HAP-1 (cell line): Measurements from ENCODE around the gene PTPRE.

Experiments
- DNase-seq, 2 experiments: peaks; one replicate each; pipeline ENCODE4 v3.0.0-alpha.2; 2016 to 2020; ENCODE audit warnings: low spot score in 2 of 2
- H3K27me3 ChIP-seq: fragments of 250-450 bp; sonication (Bioruptor Pico); 2 replicates; pipeline ENCODE4 v1.5.1; 2020; ENCODE audit warnings: low read depth, mild to moderate bottlenecking, moderate library complexity
- H3K36me3 ChIP-seq: fragments of 250-450 bp; sonication (Bioruptor Pico); replicated peaks from 2 replicates; pipeline ENCODE4 v1.5.1; 2020; ENCODE audit warnings: mild to moderate bottlenecking
- H3K4me1 ChIP-seq: fragments of 250-450 bp; sonication (Bioruptor Pico); 2 replicates; pipeline ENCODE4 v1.5.1; 2020; ENCODE audit warnings: mild to moderate bottlenecking
- H3K4me3 ChIP-seq: fragments of 250-450 bp; sonication (Bioruptor Pico); 2 replicates; pipeline ENCODE4 v1.5.1; 2020; ENCODE audit warnings: mild to moderate bottlenecking, moderate library complexity
- H3K9me3 ChIP-seq: fragments of 250-450 bp; sonication (Bioruptor Pico); 2 replicates; pipeline ENCODE4 v1.5.1; 2020; ENCODE audit warnings: mild to moderate bottlenecking, moderate library complexity
- in situ Hi-C: fragments of 300-500 bp; cut with MboI; formaldehyde crosslinking; loops from 3 replicates; pipeline ENCODE4 v1.14.3; 2020; ENCODE audit warnings: low sequenced_read_pairs, inconsistent platforms, mixed read lengths

Gene PTPRE

GRCh38 chr10:127875449-127875765 is 31.5 kb upstream of the PTPRE start:
- no peaks in the 10 kb centered on the region for H3K36me3 ChIP-seq
- no peaks in the 10 kb centered on the region for H3K9me3 ChIP-seq
- no peaks in the 10 kb centered on the region for H3K4me1 ChIP-seq
- no peak for DNase-seq
- H3K27me3 ChIP-seq: no peaks in the 10 kb centered on the region
- no peak overlapping the region for H3K4me3 ChIP-seq
- in situ Hi-C loops: no loop called here

- no peaks in the 10 kb centered on the region for H3K36me3 ChIP-seq
- in situ Hi-C loops: no loop called here
- no peaks in the 10 kb centered on the region for H3K4me1 ChIP-seq
- DNase-seq: no peak
- no peaks in the 10 kb centered on the region for H3K27me3 ChIP-seq
- H3K4me3 ChIP-seq: no peak overlapping the region
- H3K9me3 ChIP-seq: no peaks in the 10 kb centered on the region
These were observed 31.0 kb upstream of the PTPRE start for GRCh38 chr10:127875916-127876315.

- no peak for DNase-seq
- no peak overlapping the region for H3K4me3 ChIP-seq
- H3K27me3 ChIP-seq: no peaks in the 10 kb centered on the region
- H3K4me1 ChIP-seq: no peaks in the 10 kb centered on the region
- H3K36me3 ChIP-seq: no peaks in the 10 kb centered on the region
- H3K9me3 ChIP-seq: no peaks in the 10 kb centered on the region
- in situ Hi-C loops: no loop called here
These were observed 29.8 kb upstream of the PTPRE start for GRCh38 chr10:127877116-127877515.

- Histone ChIP-seq H3K4me3 (no peak overlapping the region), H3K4me1 (no peaks in the 10 kb centered on the region), H3K9me3 (no peaks in the 10 kb centered on the region), H3K36me3 (no peaks in the 10 kb centered on the region), H3K27me3 (no peaks in the 10 kb centered on the region)
- no peak for DNase-seq
- in situ Hi-C loops: no loop called here
These were observed 29.2 kb upstream of the PTPRE start for GRCh38 chr10:127877699-127878098.

GRCh38 chr10:127878475-127879055 is 28.3 kb upstream of the PTPRE start:
- Histone ChIP-seq H3K27me3 (no peaks in the 10 kb centered on the region), H3K36me3 (no peaks in the 10 kb centered on the region), H3K4me1 (no peaks in the 10 kb centered on the region), H3K9me3 (no peaks in the 10 kb centered on the region), H3K4me3 (no peak overlapping the region)
- no peak for DNase-seq
- in situ Hi-C loops: no loop called here

GRCh38 chr10:127880557-127880956 is 26.3 kb upstream of the PTPRE start:
- H3K36me3 ChIP-seq: no peaks in the 10 kb centered on the region
- H3K27me3 ChIP-seq: no peaks in the 10 kb centered on the region
- no peak overlapping the region for H3K4me3 ChIP-seq
- no peak for DNase-seq
- H3K9me3 ChIP-seq: no peaks in the 10 kb centered on the region
- in situ Hi-C loops: no loop called here
- H3K4me1 ChIP-seq: no peaks in the 10 kb centered on the region

GRCh38 chr10:127881262-127881661 is 25.6 kb upstream of the PTPRE start:
- DNase-seq: no peak
- in situ Hi-C loops: no loop called here
- Histone ChIP-seq H3K4me1 (no peaks in the 10 kb centered on the region), H3K27me3 (no peaks in the 10 kb centered on the region), H3K9me3 (no peaks in the 10 kb centered on the region), H3K36me3 (no peaks in the 10 kb centered on the region), H3K4me3 (no peak overlapping the region)

- no peaks in the 10 kb centered on the region for H3K9me3 ChIP-seq
- H3K4me3 ChIP-seq: no peak overlapping the region
- H3K36me3 ChIP-seq: no peaks in the 10 kb centered on the region
- H3K4me1 ChIP-seq: no peaks in the 10 kb centered on the region
- in situ Hi-C loops: no loop called here
- DNase-seq: no peak
- H3K27me3 ChIP-seq: no peaks in the 10 kb centered on the region
These were observed 24.5 kb upstream of the PTPRE start for GRCh38 chr10:127882391-127882790.

- in situ Hi-C loops: no loop called here
- H3K9me3 ChIP-seq: no peaks in the 10 kb centered on the region
- H3K4me3 ChIP-seq: no peak overlapping the region
- H3K4me1 ChIP-seq: no peaks in the 10 kb centered on the region
- no peaks in the 10 kb centered on the region for H3K27me3 ChIP-seq
- DNase-seq: no peak
- no peaks in the 10 kb centered on the region for H3K36me3 ChIP-seq
These were observed 24.0 kb upstream of the PTPRE start for GRCh38 chr10:127882801-127883459.

GRCh38 chr10:127883516-127883915 is 23.4 kb upstream of the PTPRE start:
- Histone ChIP-seq H3K4me1 (no peaks in the 10 kb centered on the region), H3K36me3 (no peaks in the 10 kb centered on the region), H3K4me3 (no peak overlapping the region), H3K9me3 (no peaks in the 10 kb centered on the region), H3K27me3 (no peaks in the 10 kb centered on the region)
- no peak for DNase-seq
- in situ Hi-C loops: no loop called here

GRCh38 chr10:127884501-127884900 is 22.4 kb upstream of the PTPRE start:
- H3K4me1 ChIP-seq: no peaks in the 10 kb centered on the region
- in situ Hi-C loops: no loop called here
- no peak overlapping the region for H3K4me3 ChIP-seq
- no peaks in the 10 kb centered on the region for H3K36me3 ChIP-seq
- H3K9me3 ChIP-seq: no peaks in the 10 kb centered on the region
- no peaks in the 10 kb centered on the region for H3K27me3 ChIP-seq
- no peak for DNase-seq

- in situ Hi-C loops: no loop called here
- Histone ChIP-seq H3K27me3 (no peaks in the 10 kb centered on the region), H3K4me3 (no peak overlapping the region), H3K4me1 (no peaks in the 10 kb centered on the region), H3K36me3 (no peaks in the 10 kb centered on the region), H3K9me3 (no peaks in the 10 kb centered on the region)
- DNase-seq: no peak
These were observed 20.4 kb upstream of the PTPRE start for GRCh38 chr10:127886371-127887051.

GRCh38 chr10:127887541-127888415 is 19.1 kb upstream of the PTPRE start:
- in situ Hi-C loops: no loop called here
- no peaks in the 10 kb centered on the region for H3K27me3 ChIP-seq
- no peaks in the 10 kb centered on the region for H3K4me1 ChIP-seq
- H3K36me3 ChIP-seq: no peaks in the 10 kb centered on the region
- H3K9me3 ChIP-seq: no peaks in the 10 kb centered on the region
- DNase-seq: no peak
- no peak overlapping the region for H3K4me3 ChIP-seq
